HG02610 (cell line): ENCODE measurements around the gene PDE6B.
"Not testable (repeated sequence)": the region's sequence is repeated elsewhere in the genome, so short reads cannot be mapped to it uniquely, and the experiment has no call there.

Experiments
- ATAC-seq: cut with Tn5 transposase; IDR thresholded peaks from one replicate; pipeline ENCODE4 v1.9.1; 2021; ENCODE audit warnings: mild to moderate bottlenecking, moderate library complexity; ENCODE audit not compliant: unreplicated experiment

Gene PDE6B

GRCh38 chr4:668219-668618, 42.8 kb downstream of the PDE6B start:
- not testable (repeated sequence) for ATAC-seq

DNA sequence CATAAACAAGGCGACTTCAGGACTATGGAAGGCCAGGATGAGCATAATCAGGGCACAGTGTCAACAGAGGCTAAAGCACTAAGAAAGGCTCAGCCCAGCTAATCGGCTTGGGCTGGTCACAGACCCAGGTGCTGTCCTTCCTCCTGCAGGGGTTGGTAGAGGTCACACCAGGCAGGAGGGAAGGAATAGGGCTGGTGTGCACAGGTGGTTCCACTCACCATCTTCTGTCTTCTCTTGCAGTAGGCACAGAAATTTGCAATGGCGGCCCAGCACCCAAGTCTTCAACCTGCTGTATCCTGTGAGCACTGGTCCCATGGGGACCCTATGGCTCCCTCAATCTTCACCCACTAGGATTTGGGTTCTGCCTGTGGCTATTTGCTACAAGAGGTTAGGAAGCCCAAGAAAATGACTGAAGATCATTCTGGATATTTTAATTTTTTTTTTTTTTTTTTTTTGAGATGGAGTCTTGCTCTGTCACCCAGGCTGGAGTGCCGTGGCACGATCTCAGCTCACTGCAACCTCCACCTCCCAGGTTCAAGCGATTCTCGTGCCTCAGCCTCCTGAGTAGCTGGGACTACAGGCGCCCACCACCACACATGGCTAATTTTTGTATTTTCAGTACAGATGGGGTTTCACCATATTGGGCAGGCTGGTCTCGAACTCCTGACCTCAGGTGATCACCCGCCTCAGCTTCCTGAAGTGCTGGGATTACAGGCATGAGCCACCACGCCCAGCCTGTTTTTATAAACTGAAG, 44.6 kb downstream of the PDE6B start:
- ATAC-seq = not testable (repeated sequence)

DNA sequence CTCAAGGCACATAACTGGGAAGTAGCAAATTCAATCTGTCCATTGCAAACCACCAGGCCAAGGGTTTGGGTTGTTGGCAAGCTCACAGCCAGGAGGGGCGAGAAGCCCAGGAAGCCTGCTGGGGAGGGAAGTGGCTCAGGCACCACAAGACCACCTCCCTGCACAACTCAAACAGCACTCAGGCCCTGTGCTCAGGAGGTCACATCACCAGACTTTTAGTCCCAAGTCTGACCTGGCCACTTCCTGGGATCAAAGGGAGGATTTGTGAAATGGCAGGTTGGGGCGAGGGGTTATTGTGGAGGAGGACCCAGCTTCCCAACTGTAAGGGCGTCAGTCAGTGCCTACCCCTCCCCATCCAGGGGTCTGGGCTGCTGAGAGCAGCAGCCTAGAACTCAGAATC, 46.4 kb downstream of the PDE6B start:
- ATAC-seq = no peak

DNA sequence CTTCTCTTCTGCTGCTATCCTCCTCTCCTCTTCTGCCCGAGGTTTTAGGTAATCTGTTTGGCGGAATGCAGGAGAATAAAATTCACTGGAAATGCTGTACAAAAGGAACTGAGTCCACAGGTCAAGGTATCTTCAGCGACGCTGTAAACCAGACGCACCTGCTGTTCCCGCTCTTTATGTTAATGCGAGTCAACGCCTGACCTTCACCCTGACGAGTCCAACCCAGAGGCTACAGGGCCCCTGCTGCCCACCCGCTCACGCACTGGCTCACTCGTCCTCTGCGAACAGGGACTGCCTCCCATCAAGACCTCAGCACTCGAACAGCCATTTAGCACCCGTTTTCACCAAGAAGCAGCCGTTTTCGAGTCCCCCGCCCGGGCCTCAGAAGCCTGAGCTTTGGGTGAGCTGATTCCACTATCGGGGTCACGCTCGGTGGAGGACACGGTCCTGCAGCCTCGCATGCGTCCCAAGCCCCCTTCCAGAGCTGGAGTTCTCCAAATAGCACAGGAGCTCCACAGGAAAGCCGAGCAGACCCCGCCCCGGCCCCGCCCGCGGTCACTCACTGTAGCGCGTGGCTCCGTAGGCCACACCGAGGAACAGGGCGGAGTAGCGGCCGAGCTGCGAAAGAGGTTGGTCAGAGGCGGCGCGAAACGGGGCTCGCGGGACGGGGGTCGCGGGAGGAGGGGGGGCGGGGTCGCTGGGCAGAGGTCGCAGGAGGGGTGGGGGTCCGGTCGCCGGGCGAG, 48.1 kb downstream of the PDE6B start:
- no peak for ATAC-seq

GRCh38 chr4:674172-675035, 49.0 kb downstream of the PDE6B start, which contains the start of the genes ATP5ME and MYL5:
TSS of gene ATP5ME (minus strand) at chr4:674276. CDS start at chr4:674247, 29 bp downstream.
TSS of gene MYL5 (plus strand) at chr4:674542. CDS start at chr4:678027, 3,485 bp downstream.
- ATAC-seq = peak; percentile 83

DNA sequence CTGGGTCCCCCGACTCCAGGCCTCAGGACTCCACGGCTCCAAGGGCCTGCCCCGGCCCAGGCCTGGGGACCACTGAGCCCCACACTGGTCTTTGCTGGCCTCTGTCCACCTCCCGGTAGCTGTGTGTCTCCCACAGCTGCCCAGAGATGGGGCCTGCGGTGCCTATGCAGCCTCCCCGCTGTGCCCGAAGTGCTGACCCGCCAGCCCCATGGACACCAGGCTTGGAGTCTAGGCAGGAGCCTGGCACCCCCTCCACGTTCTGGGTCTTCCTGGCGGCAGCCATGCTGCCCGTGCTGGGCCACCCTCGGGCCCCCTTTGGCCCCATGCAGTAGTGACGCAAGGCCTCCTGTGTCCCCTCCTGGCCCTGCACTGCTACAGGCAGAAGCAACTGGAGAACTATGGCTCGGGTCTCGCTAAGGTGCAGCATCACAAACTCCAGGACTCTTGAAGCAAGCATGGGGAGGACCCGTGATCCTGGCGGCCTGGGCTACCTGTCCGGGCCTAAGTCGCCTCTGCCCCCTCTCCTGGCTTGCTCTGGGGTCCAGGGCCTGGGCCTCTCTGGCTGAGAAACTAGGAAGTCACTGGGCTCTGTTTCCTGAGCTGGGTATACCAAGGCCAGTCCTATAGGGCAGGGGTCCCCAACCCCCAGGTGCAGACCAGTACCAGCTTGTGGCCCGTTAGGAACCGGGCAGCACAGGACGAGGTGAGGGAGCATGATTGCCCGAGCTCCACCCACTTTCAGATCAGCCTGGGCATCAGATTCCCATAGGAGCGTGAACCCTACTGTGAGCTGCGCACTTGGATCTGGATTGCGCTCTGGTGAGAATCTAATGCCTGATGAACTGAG, 49.9 kb downstream of the PDE6B start:
- ATAC-seq = peak; percentile 2

- ATAC-seq = no peak
These were observed 50.9 kb downstream of the PDE6B start for GRCh38 chr4:675980-676870.

DNA sequence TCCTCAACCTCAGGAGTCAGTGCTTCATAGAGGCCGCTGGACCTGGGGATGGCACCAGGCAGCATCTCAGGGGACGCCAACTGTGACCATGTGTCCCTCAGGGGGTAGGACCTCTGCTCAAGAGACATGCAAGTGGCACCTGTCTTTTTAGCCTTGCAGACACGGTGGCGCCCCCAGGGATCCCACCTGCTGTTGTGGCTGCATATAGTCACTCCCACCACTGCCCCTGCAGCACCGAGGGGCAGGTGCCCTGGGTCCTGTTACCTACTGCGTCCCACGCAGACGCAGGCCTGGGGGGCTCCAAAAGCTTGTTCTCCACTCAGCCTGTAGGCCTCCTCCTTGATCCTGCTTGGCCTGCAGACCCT, 51.5 kb downstream of the PDE6B start:
- no peak for ATAC-seq

DNA sequence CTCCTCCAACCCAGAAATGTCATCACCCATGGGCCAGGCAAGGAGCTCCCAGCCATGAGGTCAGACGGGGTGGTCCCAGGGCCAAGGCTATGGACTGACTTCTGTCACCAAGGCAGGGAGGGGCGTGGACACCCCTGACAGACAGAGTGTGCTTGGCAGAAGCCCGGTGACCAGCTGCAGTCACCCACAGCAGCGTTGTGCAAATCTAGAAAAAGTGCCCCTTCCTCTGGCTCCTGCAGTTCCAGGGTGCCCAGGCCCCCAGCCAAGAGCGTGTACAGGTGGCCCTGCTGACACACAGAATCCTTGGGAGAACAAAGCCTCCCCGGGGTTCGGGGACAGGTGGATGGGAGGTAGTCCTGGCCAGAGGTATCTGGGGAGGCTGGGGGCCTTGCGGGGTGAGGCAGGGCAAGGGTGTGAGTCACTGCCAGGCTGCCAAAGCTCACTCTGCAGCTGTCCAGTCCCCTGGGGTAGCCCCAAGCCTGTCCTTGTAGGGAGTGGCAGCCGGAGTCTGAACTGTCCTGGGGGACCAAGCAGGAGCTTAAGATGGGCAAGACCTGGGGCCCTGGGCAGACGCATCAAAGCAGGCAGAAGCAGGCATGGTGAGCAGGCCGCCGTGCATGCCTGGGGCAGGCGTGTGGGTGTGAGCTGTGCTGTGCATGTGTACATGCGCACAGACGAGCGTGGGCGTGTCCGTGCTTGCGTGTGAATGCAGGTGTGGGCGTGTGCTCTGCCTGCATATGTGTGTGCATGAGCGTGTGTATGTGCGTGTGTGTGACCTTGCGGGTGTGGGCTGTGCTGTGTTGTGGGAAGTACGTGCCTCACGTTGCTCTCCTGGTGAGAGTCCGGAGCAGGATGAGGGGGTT, 52.3 kb downstream of the PDE6B start:
- ATAC-seq = no peak

GRCh38 chr4:678331-679103, 53.1 kb downstream of the PDE6B start:
- no peak for ATAC-seq

- ATAC-seq = no peak
These were observed 53.7 kb downstream of the PDE6B start for GRCh38 chr4:679104-679481.

DNA sequence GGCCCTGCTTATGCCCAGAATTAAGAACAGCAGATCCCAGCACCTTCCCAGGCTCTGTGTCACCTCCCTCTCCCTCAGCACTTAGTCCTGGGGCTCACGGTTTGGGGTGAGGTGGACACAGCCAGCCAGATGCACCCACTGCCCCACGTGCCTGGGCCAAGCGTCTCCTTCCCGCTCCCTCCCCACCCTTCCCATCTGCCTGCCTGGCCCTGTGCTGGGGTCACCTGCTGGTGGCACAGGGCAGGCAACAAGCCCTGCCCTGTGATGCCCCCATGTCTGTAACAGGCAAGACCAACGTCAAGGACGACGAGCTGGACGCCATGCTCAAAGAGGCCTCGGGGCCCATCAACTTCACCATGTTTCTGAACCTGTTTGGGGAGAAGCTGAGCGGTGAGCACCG, 54.3 kb downstream of the PDE6B start:
- no peak for ATAC-seq

DNA sequence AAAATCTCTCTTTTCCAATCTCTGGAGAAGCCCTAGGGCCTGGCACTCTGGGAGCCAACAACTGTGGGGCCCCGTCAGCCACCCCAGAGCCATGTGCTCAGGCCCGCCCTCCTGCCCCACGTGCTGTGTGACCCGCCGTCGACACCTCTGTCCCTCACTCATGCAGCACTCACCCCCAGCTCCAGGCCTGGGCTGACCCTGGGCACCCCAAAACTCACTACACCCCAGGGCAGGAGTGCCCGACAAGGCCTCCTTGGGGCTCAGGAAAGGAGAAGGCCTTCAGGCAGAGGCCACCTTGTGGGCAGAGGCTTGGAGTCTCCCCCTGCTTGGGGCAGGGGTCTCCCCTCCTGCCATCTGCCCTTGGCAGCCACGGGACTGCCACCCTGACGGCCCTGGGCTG, 54.7 kb downstream of the PDE6B start:
- no peak for ATAC-seq

GRCh38 chr4:680551-680927, 55.2 kb downstream of the PDE6B start:
- ATAC-seq = no peak

GRCh38 chr4:680928-681645, 55.7 kb downstream of the PDE6B start:
- ATAC-seq = no peak

DNA sequence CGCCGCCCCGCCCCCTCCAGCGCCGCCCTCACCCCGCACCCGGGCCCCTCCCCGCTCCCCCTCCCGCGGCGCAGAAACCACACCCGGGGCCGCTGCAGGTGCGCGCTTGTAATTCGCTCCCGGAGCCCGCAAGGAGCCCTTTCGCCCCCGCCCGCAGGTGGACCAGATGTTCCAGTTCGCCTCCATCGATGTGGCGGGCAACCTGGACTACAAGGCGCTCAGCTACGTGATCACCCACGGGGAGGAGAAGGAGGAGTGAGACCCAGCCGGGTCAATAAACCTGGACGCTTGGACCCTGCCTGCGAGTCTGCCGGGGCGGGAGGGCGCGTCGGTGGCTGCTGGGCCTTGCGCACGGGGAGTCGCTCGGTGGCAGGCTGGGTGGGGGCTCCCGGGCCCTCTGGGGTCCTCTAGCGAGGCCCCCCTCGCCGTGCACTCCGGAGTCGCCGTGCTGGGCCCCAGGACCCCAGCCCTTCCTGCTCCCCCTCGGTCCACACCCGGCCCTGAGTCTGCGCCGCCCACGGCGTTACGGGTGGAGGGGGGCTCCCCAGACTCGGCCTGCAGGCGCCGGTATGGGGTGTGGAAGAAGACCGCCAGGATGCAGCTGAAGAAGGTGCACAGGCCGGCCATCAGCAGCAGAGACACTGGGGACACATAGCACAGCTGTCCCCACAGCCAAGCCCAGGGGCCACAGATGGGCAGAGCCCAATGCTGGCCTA, 56.5 kb downstream of the PDE6B start:
- ATAC-seq = no peak
